HG03108 (cell line): ENCODE measurements around the gene FOXA2.

ENCODE experiments used
- ATAC-seq: cut with Tn5 transposase; IDR thresholded peaks from one replicate; pipeline ENCODE4 v1.9.1; 2021; ENCODE audit warnings: moderate library complexity; ENCODE audit not compliant: unreplicated experiment

Gene FOXA2

DNA sequence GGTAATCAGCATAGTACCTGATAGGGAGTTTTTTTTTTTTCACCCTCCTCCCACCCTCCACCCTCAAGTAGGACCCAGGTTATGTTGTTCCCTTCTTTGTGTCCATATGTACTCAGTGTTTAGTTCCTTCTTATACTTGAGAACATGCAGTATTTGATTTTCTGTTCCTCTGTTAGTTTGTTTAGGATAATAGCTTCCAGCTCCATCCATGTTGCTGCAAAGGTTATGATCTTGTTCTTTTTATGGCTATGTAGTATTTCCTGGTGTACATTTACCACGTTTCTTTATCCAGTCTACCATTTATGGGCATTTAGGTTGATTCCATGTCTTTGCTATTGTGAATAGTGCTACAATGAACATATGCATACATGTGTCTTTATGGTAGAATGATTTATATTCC is 41.9 kb downstream of the FOXA2 start:
- no peak for ATAC-seq

DNA sequence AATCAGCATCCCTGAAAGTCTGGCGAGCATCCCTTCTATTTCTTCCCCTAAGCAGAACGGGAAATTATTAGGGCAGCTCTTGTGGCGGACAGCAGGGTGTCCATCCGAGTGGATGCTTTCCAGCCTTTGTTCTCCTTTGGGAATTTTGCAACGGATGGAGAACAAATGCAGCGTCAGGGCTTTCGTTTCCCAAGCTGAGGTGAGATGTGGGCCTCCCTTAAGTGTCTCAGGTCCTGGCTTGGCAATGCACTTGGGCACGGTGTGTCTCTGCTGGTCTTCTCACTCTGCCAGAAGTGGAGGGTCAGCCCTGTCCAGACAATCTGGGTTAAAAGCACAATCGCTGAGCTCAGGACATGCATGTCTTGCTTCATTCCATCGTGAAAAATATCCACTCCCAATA is 43.5 kb downstream of the FOXA2 start:
- ATAC-seq, result no peak

GRCh38 chr20:22536956-22537756 is 47.2 kb downstream of the FOXA2 start:
- no peak for ATAC-seq

DNA sequence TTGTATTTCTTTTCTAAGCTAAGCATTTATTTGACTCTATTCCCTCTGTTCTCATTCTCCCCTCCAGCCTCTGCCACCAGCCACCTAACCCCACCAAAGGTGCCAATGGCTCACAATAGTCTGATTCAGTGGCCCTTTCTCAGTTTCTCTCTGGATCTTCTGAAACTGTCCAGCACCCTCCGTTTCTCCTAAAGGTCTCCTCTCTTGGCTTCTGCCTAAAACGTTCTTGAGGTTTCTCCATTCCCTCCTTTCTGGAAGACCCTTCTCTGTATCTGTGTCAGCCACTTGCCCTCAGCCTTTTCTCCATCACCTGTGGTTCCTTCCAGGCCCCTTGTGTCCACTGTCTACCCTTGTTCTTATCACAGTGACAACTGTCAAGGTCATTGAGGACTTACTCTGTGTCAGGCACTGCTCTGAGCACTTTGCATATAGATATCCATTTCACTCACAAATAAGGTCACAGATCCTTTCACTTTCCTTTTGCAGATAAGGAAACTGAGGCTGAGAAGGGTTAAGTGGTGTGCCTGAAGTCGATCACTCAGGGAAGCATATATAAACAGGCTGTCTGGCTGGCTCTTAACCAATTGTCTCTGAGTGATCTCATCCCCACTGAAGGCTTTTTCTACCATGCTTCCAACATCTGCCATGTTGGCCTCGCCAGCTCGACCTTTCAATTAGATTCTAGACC is 48.1 kb downstream of the FOXA2 start:
- ATAC-seq, result no peak

GRCh38 chr20:22535483-22535882 is 48.9 kb downstream of the FOXA2 start:
- ATAC-seq, result no peak

- ATAC-seq, result no peak
Observed at GRCh38 chr20:22533823-22534751, 50.3 kb downstream of the FOXA2 start.

- ATAC-seq, result no peak
Observed at GRCh38 chr20:22532598-22532997, 51.8 kb downstream of the FOXA2 start.

DNA sequence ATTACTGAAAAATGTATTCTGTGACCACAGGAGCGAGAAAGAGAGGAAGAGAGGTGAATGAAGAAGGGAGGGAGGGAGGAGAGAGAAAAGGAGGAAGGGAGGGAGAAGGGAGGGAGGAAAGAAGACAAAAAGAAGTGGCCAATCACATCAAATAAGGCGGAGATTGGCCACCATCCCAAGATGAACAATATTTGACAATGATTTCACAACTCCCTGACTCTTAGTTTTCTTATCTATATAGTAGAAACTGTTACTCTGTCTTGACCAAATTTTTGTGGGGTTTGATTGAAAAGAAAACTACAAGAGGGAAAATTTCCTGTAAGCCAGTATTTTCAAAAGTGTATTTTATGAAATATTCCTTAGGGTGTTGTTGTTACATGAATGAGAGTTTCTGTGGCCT is 52.6 kb downstream of the FOXA2 start:
- no peak for ATAC-seq

DNA sequence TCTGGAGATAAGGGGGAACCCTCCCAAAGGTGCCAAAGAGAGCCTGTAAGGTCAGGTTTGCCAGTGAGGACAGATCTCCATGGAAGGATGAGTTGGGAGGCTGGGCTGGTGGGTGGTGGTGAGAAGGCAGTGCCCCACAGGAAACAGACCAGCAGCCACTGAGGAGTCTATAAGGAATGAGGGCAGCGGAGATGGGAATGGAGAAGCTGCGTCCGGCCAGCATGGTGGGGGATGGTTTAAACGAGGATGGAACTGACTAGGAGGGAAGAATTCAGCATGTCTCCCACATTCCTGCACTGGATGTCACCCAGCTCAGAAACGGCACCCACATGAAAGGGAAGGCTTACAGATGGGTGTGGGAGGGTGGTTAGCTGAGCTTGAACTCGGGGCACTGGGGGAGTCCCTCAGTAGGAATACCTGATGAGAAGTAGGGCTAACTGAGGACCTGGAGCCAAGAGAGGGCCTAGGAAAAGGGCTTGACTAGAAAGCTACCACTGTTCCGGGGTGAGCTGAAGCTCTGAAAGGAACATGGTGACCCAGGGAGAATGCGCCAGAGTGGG is 53.2 kb downstream of the FOXA2 start:
- no peak for ATAC-seq
